Endometrium (tissue), 2 donors: ENCODE data around the gene FBH1.
"Not testable (repeated sequence)": the region's sequence is repeated elsewhere in the genome, so short reads cannot be mapped to it uniquely, and the experiment has no call there.

Experiments
- FAIRE-seq: peaks from 2 replicates; lab custom pipeline; 2012; peaks lifted over from hg19 to GRCh38; lab: Jason Lieb, UNC
- donor health status: control.
- donor health status: control.

FBH1 gene

GRCh38 chr10:5876181-5876768, 13.8 kb upstream of the FBH1 start:
- no peak for FAIRE-seq

- FAIRE-seq: not testable (repeated sequence)
Observed at GRCh38 chr10:5877041-5877440, 13.0 kb upstream of the FBH1 start.

GRCh38 chr10:5882961-5883360, 7.1 kb upstream of the FBH1 start:
- FAIRE-seq: no peak

GRCh38 chr10:5885619-5886018, 4.4 kb upstream of the FBH1 start:
- FAIRE-seq: no peak

GRCh38 chr10:5887029-5887428, 3.0 kb upstream of the FBH1 start:
- FAIRE-seq: no peak

- no peak for FAIRE-seq
Observed at GRCh38 chr10:5887641-5888040, 2.4 kb upstream of the FBH1 start.

GRCh38 chr10:5888351-5888750, 1.7 kb upstream of the FBH1 start:
- no peak for FAIRE-seq

- FAIRE-seq: no peak
Observed at GRCh38 chr10:5888843-5889623, 1.0 kb upstream of the FBH1 start.

GRCh38 chr10:5890452-5890915, 441 bp downstream of the FBH1 start:
- no peak for FAIRE-seq

GRCh38 chr10:5891009-5891408, 966 bp downstream of the FBH1 start:
- no peak for FAIRE-seq

GRCh38 chr10:5892007-5892406, 2.0 kb downstream of the FBH1 start:
- no peak for FAIRE-seq

- no peak for FAIRE-seq
Observed at GRCh38 chr10:5893321-5893720, 3.3 kb downstream of the FBH1 start.

- FAIRE-seq: no peak
Observed at GRCh38 chr10:5894403-5894802, 4.4 kb downstream of the FBH1 start.

GRCh38 chr10:5894873-5895272, 4.8 kb downstream of the FBH1 start:
- FAIRE-seq: no peak

GRCh38 chr10:5895365-5895764, 5.3 kb downstream of the FBH1 start:
- FAIRE-seq: no peak

- no peak for FAIRE-seq
Observed at GRCh38 chr10:5895804-5896203, 5.8 kb downstream of the FBH1 start.

GRCh38 chr10:5896208-5897052, 6.4 kb downstream of the FBH1 start:
- FAIRE-seq: no peak

- FAIRE-seq: no peak
Observed at GRCh38 chr10:5897053-5897340, 7.0 kb downstream of the FBH1 start.

- no peak for FAIRE-seq
Observed at GRCh38 chr10:5897504-5897903, 7.5 kb downstream of the FBH1 start.

GRCh38 chr10:5898163-5898562, 8.1 kb downstream of the FBH1 start:
- no peak for FAIRE-seq

- FAIRE-seq: no peak
Observed at GRCh38 chr10:5900247-5900646, 10.2 kb downstream of the FBH1 start.

- FAIRE-seq: no peak
Observed at GRCh38 chr10:5902511-5903274, 12.7 kb downstream of the FBH1 start.
